ENCODE measurements around the gene ZNF835.

Gene ZNF835

GRCh38 chr19:56663931-56664500 lies 7.5 kb downstream of the ZNF835 start:
- no peak for DNase-seq (ENCODE audit: low read depth)

- no peak for DNase-seq (ENCODE audit: low read depth)
Observed at GRCh38 chr19:56661248-56661647, 10.3 kb downstream of the ZNF835 start.

GRCh38 chr19:56660381-56661107 lies 11.0 kb downstream of the ZNF835 start:
- DNase-seq (ENCODE audit: low read depth) = no peak

GRCh38 chr19:56654151-56654550 lies 17.4 kb downstream of the ZNF835 start:
- DNase-seq (ENCODE audit: low read depth) = no peak

- no peak for DNase-seq (ENCODE audit: low read depth)
Observed at GRCh38 chr19:56643460-56643955, 28.0 kb downstream of the ZNF835 start.

- DNase-seq (ENCODE audit: low read depth) = no peak
Observed at GRCh38 chr19:56642711-56643459, 28.7 kb downstream of the ZNF835 start, which contains the start of gene SMIM17. TSS of gene SMIM17 (plus strand) at chr19:56643159. CDS start at chr19:56645668, 2,509 bp downstream.

- no peak for DNase-seq (ENCODE audit: low read depth)
Observed at GRCh38 chr19:56639217-56639616, 32.3 kb downstream of the ZNF835 start.

- peak; percentile 17 for DNase-seq (ENCODE audit: low read depth)
Observed at GRCh38 chr19:56637976-56638555, 33.5 kb downstream of the ZNF835 start.

- DNase-seq (ENCODE audit: low read depth) = no peak
Observed at GRCh38 chr19:56633021-56633420, 38.5 kb downstream of the ZNF835 start.

GRCh38 chr19:56625708-56626107 lies 45.8 kb downstream of the ZNF835 start:
- no peak for DNase-seq (ENCODE audit: low read depth)

- no peak for DNase-seq (ENCODE audit: low read depth)
Observed at GRCh38 chr19:56623006-56623405, 48.6 kb downstream of the ZNF835 start.

GRCh38 chr19:56622374-56622773 lies 49.2 kb downstream of the ZNF835 start:
- DNase-seq (ENCODE audit: low read depth) = no peak

- no peak for DNase-seq (ENCODE audit: low read depth)
Observed at GRCh38 chr19:56619121-56619520, 52.4 kb downstream of the ZNF835 start.

GRCh38 chr19:56617531-56617930 lies 54.0 kb downstream of the ZNF835 start:
- no peak for DNase-seq (ENCODE audit: low read depth)

- no peak for DNase-seq (ENCODE audit: low read depth)
Observed at GRCh38 chr19:56613639-56614038, 57.9 kb downstream of the ZNF835 start.

GRCh38 chr19:56612737-56613136 lies 58.8 kb downstream of the ZNF835 start:
- DNase-seq (ENCODE audit: low read depth) = no peak
